Stimulated activated CD8-positive, alpha-beta memory T cell treated with anti-CD3 and anti-CD28 coated beads, Interleukin-7, amount 100 ng/mL, for 1 hour (primary cell): Measurements from ENCODE around the gene MSMP.

Experiments
- DNase-seq, 2 donors: peaks; one replicate each; pipeline ENCODE4 v3.0.0-alpha.2; 2020; ENCODE audit warnings: low read depth in 2 of 2

The MSMP gene

DNA sequence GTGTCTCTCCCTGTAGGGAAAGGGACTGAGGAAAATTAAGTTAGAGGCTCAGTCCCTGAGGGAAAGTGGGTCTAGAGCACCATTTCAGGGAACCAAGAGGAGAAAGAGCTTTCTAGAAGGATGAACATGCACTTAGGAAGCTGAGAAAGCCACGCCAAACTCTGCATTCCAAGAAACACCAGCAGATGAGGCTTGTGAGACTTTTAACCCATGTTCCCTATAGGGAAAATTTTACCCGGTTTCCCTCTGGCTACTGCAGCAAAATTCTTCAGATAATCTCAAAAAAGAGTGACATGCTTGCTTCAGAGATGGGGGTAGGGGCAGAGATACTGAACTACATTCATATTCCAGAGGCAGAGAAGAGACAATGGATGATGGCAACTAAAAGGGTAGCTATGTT is 30.6 kb downstream of the MSMP start:
- DNase-seq: no peak

DNA sequence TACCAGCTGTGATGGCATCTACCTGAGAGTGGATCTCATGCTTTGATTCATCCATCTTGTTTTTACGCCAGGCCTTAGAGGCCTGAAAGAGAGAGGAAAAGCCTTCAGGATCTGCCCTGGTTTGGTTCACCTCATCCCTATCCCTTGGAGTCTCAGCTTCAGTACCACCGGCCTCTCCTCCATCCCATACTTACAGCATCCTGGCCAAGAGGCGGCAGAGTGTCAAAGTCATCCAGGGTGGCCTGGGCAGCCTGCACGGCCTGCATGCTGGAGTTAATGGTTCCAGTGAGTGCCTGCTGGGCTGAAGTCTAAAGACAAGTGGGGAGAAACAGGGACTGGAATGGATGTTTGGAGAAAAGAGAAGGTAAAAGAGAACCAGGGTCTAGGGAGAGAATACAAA is 34.5 kb downstream of the MSMP start:
- no peak for DNase-seq

DNA sequence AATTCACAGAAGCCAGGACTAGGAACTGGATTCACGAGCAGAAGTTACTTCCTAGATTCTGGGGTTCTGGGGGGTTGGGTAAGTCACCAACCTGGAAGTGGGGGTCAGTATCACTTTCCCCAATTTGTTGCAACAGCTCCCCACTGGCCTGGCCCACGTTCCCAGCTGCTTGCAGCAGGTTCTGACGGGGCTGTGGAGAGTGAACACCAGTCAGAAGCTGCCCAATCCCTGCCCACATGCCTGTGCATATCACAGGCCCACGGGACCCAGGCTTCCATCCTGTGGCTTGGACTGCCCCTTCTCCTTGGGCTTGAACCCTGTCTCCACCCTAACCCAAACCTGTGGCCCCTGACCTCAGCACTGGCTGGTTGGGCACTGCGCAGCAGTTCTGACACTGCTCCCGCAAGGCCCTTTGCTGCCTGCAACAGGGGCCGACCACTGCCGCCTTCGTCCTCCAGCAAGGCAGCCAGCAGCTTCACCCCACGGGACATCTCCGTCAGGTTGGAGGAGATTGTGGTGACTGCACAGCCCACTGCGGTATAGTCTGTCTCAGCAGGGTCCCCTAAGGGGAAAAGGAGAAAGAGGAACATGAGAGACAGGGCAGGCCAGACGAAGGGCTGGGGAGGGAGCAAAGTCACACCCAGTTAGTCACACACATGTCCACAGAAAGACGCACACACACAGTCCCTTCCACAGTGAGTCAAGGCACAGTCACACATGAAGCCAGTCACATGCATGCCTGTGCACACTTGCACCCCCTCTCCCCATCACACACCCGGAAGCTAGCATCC is 35.2 kb downstream of the MSMP start:
- no peak for DNase-seq

DNA sequence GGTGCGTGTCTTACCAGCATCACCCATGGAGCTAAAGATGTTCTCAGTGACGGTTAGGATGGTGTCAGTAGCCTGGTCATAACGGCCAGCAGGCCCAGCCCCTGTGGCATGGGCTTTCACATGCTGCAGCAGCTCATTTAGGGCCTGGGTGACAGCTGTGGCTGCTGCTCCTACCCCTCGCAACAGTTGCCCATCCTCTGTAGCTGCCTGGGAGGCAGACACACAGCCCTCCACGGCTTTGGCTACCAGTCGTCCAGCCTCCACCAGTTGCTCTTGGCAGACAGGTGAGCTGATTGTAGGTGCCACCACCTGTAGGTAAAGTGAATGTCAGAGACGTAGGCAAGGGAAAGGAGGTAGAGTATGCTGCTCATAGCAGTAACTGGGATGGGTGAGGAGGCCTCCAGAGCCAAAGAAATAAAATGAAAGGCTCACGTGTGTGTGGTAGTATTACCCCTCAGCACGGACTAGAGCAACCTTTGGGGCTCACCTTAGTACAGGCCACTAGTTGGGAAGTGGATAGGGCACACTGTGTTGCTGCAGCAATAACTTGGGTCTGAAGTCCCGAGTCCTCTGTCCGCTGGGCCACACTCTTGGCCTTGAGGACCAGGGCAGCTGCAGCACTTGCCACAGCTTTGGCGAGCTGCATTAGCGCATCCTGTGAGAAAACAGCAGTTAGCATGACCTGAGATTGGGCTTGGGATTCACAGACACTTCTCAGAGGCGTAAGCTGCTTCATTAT is 36.8 kb downstream of the MSMP start:
- no peak for DNase-seq

GRCh38 chr9:35716230-35716629 is 37.8 kb downstream of the MSMP start:
- no peak for DNase-seq

DNA sequence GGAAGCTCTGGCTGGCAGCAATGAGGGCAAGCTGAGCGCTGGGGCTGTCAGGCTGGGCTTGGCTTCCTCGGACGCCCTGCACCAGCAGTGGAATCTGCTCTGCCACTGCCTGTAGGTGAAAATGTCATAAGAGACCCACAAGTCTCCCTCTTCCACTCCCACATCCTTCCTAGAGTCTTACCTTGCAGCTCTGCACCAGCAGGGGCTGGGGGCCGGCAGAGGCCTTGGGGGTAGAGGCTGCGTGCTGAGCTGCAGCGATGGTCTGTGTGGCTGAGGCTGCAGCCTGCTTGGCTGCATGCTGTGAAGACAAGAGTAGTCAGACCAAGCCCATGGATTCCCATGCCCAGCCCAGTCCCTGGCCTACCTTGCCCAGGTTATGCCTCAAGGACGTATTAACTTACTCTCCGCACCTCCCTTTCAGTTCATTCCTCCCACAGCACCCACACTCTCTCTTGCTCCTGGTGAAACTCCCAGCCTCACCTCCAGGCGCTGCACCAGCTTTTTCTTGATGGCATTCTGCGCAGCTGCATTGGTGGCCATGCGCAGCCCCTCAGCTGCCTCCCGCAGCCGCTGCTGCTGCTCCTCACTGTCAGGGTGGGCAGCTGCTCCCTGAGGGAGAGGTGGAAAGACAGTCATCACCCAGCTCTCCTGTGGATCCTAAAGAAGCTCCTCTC is 39.4 kb downstream of the MSMP start:
- DNase-seq: no peak

DNA sequence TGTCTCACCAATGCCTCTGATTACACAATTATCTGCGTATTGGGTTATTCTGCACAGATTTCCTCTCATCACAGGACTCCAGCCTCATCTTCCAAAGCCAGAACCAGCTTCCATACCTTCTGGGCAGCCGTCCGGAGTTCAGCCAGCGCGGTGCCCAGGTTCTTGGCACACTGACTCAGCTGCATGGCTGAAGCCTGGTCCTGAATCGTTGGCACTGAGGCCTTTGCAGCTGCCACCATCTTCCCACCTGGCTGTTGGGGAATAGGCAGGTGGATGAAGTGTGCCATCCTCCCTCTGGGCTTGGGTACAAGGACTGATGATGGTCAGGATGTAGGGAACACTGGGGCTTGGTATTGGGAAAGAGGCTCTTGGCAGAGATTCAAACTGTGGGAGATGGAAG is 40.0 kb downstream of the MSMP start:
- DNase-seq: no peak

DNA sequence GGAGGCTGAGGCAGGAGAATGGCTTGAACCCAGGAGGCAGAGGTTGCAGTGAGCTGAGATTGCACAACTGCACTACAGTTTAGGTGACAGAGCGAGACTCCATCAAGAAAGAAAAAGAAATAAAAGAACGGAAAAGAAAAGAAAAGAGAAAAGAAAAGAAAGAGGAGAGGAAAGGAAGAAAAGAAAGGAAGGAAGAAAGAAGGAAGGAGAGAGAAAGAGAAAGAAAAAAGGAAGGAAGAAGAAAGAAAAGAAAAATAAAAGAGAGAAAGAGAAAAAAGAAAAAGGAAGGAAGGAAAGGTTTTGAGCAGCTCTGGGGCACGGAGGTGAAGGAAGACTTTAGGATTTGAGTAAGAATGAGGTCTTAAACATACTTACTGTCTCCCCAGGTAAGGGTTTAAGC is 40.5 kb downstream of the MSMP start:
- DNase-seq: no peak

DNA sequence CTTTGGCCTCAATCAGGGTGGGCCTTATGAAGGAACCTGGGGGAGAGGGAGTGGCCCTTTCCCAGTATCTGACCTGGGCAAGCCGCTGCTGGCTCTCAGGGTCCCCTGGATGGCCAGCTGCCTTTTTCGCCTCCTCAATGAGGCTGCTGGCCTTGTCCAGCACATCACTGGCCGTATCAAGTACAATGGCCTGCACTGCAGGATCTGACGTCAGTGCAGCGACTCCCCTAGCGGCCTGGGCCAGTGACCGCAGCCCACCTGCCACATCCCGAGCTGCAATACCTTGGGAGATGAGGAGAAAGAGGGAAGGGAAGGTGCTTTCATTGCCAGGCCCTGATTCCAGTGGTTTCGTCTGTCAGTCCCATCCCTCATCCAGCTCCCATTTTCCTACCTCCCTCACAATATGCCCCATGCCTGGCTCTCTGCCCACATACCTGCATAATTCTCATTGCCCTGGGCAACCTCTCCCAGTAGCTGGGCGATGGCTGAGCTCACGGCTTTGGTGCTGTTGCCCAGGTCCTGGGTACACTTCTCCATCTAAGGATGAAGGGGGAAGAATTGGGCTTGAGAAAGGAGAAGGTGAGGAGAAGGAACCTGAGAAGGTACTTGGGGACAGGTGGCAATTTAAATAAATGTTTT is 41.2 kb downstream of the MSMP start:
- no peak for DNase-seq

DNA sequence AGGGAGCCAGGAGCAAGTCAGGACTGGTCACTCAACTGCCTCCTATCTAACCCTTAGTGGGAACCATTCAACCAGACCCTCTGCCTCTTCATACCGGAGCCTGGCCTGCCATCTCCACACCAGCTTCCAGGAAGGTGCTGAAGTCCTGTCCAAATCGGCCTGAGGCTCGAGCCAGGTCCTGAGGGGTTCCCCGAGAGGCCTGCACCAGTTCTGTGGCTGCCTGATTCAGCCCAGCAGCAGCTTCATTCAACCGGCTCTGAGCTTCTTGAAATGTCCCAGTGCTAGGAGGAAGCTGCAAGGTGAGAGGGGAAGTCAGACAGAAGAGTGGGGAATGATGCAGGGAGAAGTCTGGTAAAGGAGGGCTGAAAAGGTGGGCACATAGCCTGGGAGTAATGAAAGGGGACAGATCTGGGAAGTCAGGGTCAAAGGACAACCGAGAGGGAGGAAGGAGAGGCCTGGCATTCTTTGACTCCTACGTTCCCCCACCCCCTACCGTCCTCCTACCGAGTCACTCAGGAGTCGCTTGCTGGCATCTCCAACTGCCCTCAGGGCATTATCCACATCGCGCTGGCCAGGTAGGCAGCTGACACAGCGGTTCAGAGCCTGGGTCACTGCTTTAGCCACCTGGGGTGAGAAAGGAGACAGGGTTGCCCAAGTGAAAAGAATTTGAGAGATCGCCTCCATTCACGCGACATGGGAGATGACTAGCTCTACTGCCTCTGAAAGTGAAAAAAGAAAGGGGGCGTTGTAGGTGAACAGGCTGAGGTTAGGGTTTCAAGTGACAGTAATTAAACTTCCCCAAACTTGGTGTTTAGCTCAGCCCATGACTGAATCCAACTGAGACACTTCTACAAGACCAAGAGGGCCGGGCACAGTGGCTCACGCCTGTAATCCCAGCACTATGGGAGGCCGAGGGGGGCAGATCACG is 42.3 kb downstream of the MSMP start:
- no peak for DNase-seq

GRCh38 chr9:35710818-35711500 is 43.1 kb downstream of the MSMP start:
- DNase-seq: no peak

DNA sequence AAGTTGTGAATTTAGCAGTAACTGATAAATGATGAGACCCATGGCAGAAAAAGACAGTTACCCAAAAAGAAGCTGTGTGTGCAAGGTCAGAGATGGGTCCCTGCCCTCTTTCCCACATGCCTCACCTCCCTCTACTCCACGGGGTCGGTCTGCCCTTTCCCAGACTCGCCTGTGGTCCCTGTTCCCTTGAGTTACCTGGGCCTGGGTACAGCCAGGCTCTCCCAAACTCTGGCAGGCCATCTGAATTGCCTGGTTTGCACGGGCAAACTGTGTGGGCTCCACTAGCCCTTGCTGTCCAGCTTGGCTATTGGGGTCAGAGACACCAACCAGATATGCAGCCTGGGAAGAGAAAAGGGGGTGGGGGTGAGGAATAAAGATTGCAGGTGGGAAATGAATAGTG is 45.9 kb downstream of the MSMP start:
- DNase-seq: no peak

GRCh38 chr9:35706951-35707350 is 47.1 kb downstream of the MSMP start:
- DNase-seq: no peak

- no peak for DNase-seq
Observed at GRCh38 chr9:35705836-35706430, 48.1 kb downstream of the MSMP start.

GRCh38 chr9:35705372-35705771 is 48.7 kb downstream of the MSMP start:
- DNase-seq: no peak

GRCh38 chr9:35703906-35704672 is 50.0 kb downstream of the MSMP start:
- DNase-seq: no peak
